HG02884 (cell line): ENCODE results near the gene HMOX1.
"Not testable (repeated sequence)": the region's sequence is repeated elsewhere in the genome, so short reads cannot be mapped to it uniquely, and the experiment has no call there.

Experiments used
- ATAC-seq: cut with Tn5 transposase; IDR thresholded peaks from one replicate; pipeline ENCODE4 v1.9.1; 2021; ENCODE audit warnings: mild to moderate bottlenecking, moderate library complexity; ENCODE audit not compliant: unreplicated experiment

Gene HMOX1

GRCh38 chr22:35431483-35432227 is 50.8 kb downstream of the HMOX1 start:
- ATAC-seq = no peak

- ATAC-seq = no peak
Observed at GRCh38 chr22:35432228-35432905, 51.5 kb downstream of the HMOX1 start.

DNA sequence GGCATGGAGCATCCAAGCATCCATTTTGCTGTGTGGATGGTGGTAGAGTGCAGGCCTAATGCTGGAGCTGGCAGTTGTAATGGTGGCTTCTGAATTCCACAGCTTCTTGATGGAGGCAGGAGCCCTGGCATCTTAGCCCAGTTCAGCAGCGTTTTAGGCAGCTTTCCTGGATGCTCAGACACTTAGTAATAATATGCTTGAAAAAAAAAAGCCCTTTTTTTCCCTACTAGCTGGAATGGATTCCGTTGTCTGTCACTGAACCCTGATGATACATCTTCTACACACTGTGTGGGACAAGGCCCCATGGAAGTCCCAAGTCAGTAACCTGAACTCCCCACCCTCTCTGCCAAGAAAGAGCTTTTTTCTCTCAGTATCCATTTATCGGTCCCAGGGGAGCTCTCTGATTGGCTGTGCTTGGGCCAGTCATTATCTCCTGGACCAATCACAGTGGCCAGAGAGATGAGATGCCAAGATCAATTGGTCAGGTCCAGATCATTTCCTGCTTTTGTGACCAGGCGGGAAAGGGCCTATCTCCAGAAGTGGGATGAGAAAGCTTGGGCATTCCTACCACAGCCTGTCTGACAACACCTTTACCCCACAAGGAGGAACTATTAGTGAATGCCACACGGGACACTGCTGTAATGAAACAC is 53.3 kb downstream of the HMOX1 start:
- no peak for ATAC-seq

GRCh38 chr22:35435201-35435740 is 54.4 kb downstream of the HMOX1 start:
- ATAC-seq = no peak

- ATAC-seq = no peak
Observed at GRCh38 chr22:35436421-35436820, 55.5 kb downstream of the HMOX1 start.

GRCh38 chr22:35437049-35437448 is 56.2 kb downstream of the HMOX1 start:
- ATAC-seq = no peak

DNA sequence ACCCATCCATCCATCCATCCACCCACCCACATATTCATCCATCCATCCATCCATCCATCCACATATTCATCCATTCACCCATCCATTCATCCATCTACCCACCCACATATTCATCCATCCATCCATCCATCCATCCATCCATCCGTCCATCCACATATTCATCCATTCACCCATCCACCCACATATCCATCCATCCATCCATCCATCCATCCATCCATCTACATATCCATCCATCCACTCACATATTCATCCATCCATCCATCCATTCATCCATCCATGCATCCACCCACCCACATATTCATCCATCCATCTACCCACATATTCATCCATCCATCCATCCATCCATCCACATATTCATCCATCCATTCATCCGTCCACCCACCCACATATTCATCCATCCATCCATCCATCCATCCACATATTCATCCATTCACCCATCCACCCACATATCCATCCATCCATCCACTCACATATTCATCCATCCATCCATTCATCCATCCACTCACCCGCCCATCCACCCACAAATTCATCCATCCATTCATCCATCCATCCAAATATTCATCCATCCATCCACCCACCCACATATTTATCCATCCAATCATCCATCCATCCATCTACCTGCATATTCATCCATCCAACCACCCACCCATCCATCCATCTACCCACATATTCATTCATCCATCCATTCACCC is 57.9 kb downstream of the HMOX1 start:
- ATAC-seq = not testable (repeated sequence)

- no peak for ATAC-seq
Observed at GRCh38 chr22:35439365-35439717, 58.4 kb downstream of the HMOX1 start.

GRCh38 chr22:35440129-35440528 is 59.2 kb downstream of the HMOX1 start:
- no peak for ATAC-seq

DNA sequence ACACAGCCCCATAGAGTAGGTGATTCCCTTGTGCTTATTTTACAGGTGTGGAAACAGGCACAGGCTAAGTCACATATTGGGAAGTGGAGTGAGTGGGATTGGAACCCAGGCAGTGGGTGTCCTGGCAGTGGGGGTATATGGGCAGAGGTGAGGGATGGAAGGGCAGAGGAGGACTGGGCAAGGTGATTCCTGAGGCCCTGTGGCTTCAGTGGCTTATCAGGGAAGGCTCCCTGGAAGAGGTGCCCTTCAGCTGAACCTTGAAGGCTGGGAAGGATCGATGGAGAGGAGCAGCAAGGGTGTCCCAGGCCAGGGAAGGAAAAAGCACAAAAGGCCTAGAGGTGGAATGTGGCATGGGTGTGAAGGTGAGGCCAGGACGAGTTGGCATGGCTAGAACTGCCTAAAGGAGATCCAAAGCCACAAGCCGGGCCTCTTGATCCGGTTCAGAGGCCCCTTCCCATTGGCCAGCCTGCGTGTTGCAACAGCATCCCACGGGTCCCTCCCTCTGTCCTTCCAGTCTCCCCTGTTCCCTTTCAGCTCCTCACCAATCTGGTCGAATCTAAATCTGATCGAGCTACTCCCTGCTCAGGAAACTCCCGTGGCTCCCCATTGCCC is 60.7 kb downstream of the HMOX1 start:
- ATAC-seq = no peak

- no peak for ATAC-seq
Observed at GRCh38 chr22:35442471-35442870, 61.6 kb downstream of the HMOX1 start.

DNA sequence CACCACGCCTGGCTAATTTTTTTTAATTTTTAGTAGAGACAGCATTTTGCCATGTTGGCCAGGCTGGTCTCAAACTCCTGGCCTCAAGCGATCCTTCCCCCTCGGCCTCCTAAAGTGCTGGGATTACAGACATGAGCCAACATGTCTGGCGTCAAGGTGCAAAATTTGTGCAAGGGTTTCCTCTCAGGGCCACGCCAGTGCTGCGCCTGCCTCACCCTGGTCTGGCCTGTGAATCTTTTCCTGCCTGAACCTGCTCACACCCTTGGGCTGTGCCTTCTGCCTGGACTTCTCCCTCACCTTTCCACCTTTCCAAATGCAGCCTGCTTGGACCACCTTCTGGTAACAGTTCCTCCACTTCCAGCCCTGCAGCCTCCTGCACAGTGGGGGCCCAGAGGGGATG is 62.4 kb downstream of the HMOX1 start:
- no peak for ATAC-seq
